ENCODE results near the gene UTF1.
A peak's percentile ranks its signal among the peaks of the same experiment; 100 is the strongest.

Gene UTF1

DNA sequence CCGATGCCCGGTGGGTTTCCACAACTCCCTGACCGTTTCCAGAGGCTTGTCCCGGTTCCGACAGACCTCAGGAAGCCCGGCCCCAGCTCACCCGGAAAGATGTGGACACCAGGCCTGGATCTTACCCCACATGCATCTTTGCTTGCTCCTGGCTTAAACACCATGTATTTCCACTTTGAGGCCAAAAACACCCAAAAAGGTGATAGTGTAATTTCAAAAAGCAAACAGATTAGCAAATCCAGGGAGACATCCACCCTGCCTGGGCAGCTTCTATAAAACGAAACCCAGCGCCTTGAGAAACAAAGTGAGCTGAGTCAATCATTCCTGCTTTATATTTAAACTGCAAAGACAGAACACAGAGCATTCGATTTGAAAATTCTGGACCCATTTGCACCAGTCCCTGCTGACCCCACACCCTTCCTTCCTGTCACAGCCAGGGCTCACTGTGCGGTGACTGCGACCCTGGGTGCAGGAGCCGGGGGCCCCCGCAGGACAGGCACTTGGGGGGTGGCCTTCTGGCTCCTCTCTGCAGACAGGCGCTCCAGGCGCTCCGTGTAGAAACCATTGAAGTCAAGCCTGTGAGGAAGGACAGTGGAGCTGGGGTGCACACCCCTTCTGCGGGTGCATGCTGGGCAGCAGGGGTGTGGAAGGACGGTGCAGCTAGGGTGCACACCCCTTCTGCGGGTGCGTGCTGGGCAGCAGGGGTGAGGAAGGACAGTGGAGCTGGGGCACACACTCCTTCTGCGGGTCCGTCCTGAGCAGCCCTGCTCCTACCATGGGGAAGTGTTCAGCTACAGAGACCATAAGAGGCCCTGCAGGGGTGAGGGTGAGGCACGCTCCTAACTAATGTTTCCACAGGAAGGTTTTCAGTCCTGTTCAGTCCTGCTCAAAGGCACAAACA lies 49.6 kb downstream of the UTF1 start:
- TF ChIP-seq POLR2AphosphoS5 (IDR thresholded peaks at IDR 0.05; ENCODE audit: low read depth, low read length) = no peak
- TF ChIP-seq PAX5 (IDR thresholded peaks at IDR 0.05; ENCODE audit: insufficient read depth, low read length, severe bottlenecking) = no peak
- no peak for TF ChIP-seq POU2F2 (IDR thresholded peaks at IDR 0.05; ENCODE audit: low read depth, low read length)
- no peak for TF ChIP-seq TAF1 (IDR thresholded peaks at IDR 0.05; ENCODE audit: low read depth, low read length)
- TF ChIP-seq POLR2A (IDR thresholded peaks at IDR 0.05; ENCODE audit: low read depth, low read length) = no peak
- TF ChIP-seq SPI1 (IDR thresholded peaks at IDR 0.05; ENCODE audit: low read depth, low read length) = no peak
- DNase-seq (ENCODE audit: insufficient read length, low spot score) = no peak
- FAIRE-seq = peak; percentile 65

DNA sequence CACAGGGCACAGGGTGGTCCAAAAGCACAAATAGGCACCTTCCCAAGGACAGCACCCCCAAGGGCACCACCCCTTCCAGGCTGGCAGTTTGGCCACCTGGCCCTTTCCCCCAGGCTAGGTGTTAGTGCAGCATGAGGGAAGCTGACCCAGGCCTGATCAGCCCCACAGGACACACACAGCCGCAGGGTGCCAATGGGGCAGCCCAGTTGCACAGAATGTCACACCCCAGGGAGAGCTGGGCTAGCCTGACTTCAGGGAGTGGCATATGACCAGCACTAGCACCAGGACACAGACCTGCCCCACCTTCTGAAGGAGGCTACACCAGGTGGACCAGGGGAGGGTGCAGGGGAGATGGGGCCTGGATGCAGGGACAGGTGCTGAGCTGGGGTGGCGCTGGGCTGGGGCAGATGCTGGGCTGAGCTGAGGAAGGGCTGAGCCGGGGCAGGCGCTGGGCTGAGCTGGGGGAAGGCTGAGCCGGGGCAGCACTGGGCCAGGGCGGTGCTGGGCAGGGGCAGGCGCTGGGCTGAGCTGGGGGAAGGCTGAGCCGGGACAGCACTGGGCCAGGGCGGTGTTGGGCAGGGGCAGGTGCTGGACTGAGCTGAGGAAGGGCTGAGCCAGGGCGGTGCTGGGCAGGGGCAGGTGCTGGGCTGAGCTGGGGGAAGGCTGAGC lies 50.5 kb downstream of the UTF1 start:
- DNase-seq (ENCODE audit: insufficient read length, low spot score) = no peak
- TF ChIP-seq PAX5 (IDR thresholded peaks at IDR 0.05; ENCODE audit: insufficient read depth, low read length, severe bottlenecking) (no peak), TAF1 (IDR thresholded peaks at IDR 0.05; ENCODE audit: low read depth, low read length) (no peak), POU2F2 (IDR thresholded peaks at IDR 0.05; ENCODE audit: low read depth, low read length) (no peak), POLR2A (IDR thresholded peaks at IDR 0.05; ENCODE audit: low read depth, low read length) (no peak), POLR2AphosphoS5 (IDR thresholded peaks at IDR 0.05; ENCODE audit: low read depth, low read length) (no peak), SPI1 (IDR thresholded peaks at IDR 0.05; ENCODE audit: low read depth, low read length) (no peak)
- FAIRE-seq = no peak

DNA sequence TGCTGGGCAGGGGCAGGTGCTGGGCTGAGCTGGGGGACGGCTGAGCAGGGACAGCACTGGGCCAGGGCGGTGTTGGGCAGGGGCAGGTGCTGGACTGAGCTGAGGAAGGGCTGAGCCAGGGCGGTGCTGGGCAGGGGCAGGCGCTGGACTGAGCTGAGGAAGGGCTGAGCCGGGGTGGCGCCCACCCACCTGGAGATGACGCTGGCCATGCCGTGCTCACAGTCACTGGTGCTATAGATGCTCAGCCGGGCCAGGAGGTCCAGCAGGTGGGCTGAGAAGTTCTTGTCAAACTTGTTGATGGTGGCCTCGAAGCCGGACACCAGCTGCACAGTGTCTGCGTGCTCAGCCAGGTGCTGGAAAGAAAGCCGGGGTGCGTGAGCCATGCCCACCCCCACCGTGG lies 51.1 kb downstream of the UTF1 start:
- DNase-seq (ENCODE audit: insufficient read length, low spot score) (no peak), FAIRE-seq (no peak)
- no peak for TF ChIP-seq PAX5 (IDR thresholded peaks at IDR 0.05; ENCODE audit: insufficient read depth, low read length, severe bottlenecking)
- TF ChIP-seq POLR2AphosphoS5 (IDR thresholded peaks at IDR 0.05; ENCODE audit: low read depth, low read length) = no peak
- no peak for TF ChIP-seq SPI1 (IDR thresholded peaks at IDR 0.05; ENCODE audit: low read depth, low read length)
- TF ChIP-seq POU2F2 (IDR thresholded peaks at IDR 0.05; ENCODE audit: low read depth, low read length) = no peak
- no peak for TF ChIP-seq POLR2A (IDR thresholded peaks at IDR 0.05; ENCODE audit: low read depth, low read length)
- TF ChIP-seq TAF1 (IDR thresholded peaks at IDR 0.05; ENCODE audit: low read depth, low read length) = no peak
